ENCODE data around the gene IGLL5.

GRCh38 chr22:22917377-22917776 is 29.8 kb downstream of the IGLL5 start:
- TF ChIP-seq CTCF (IDR thresholded peaks at IDR 0.05; ENCODE audit: low read depth, low read length, poor library complexity, severe bottlenecking) (no peak), EZH2phosphoT487 (IDR thresholded peaks at IDR 0.05; ENCODE audit: borderline replicate concordance, low read length) (no peak)

All from DOHH2 (cell line).